B cell (primary cell): ENCODE results near the gene SLC27A5. TPM values are rescaled to one million over a fixed set of nuclear protein-coding genes. Genes with fewer than 3 reads are reported as not detected.

ENCODE experiments used
- ATAC-seq: fragments of 200-7000 bp; cut with Tn5 transposase; one replicate; pipeline ENCODE4 v1.10.0; 2021; ENCODE audit warnings: low read depth, mild to moderate bottlenecking, moderate number of reproducible peaks, moderate library complexity
- CTCF ChIA-PET: fragments of 350-600 bp; sonication (Branson Sonifier 250); formaldehyde crosslinking; loops from one replicate; lab custom pipeline; 2021; ENCODE audit warnings: antibody characterized with exemption, inconsistent platforms; lab: Charles Lee
- POLR2A ChIA-PET: fragments of 350-600 bp; sonication (Branson Sonifier 250); formaldehyde crosslinking; loops from one replicate; lab custom pipeline; 2021; ENCODE audit warnings: antibody characterized with exemption; lab: Charles Lee
- DNase-seq: peaks from one replicate; pipeline ENCODE4 v3.0.0; 2013
- H2AFZ ChIP-seq: 2 replicates; pipeline ENCODE4 v1.6.1; 2012; ENCODE audit warnings: mild to moderate bottlenecking, low read depth, low read length; ENCODE audit not compliant: insufficient read depth, poor library complexity, severe bottlenecking
- H3K27ac ChIP-seq, 2 donors: 1 replicate in 1 of 2; 2 replicates in 1 of 2; pipeline ENCODE4 v1.5.1; 2012 to 2013; ENCODE audit warnings: low read length in 2 of 2, mild to moderate bottlenecking in 2 of 2, moderate library complexity in 1 of 2
- H3K27me3 ChIP-seq, 4 experiments: fragments of 200-600 bp in 1 of 4; sonication (generic) in 1 of 4; replicated peaks in 1 of 4; 1 replicate in 2 of 4; 2 replicates in 2 of 4; pipeline versions ENCODE4 v1.6.1 to v1.7.0; 2013 to 2016; ENCODE audit warnings: low read length in 3 of 4, mild to moderate bottlenecking in 2 of 4, mixed read lengths in 1 of 4, moderate library complexity in 1 of 4; ENCODE audit not compliant: insufficient read depth in 4 of 4, control insufficient read depth in 3 of 4; ENCODE audit errors: control extremely low read depth in 1 of 4
- H3K36me3 ChIP-seq, 2 experiments: replicated peaks in 1 of 2; 1 replicate in 1 of 2; 2 replicates in 1 of 2; pipeline versions ENCODE4 v1.6.1 to v1.7.1; 2013; ENCODE audit warnings: low read length in 1 of 2; ENCODE audit not compliant: insufficient read depth in 2 of 2, control insufficient read depth in 1 of 2; ENCODE audit errors: control extremely low read depth in 1 of 2, extremely low read depth in 1 of 2
- H3K4me1 ChIP-seq, 2 donors: fragments of 200-600 bp in 1 of 2; sonication (generic) in 1 of 2; 1 replicate in 1 of 2; 2 replicates in 1 of 2; pipeline versions ENCODE4 v1.5.1 to v1.6.1; 2013 to 2017; ENCODE audit warnings: low read length in 2 of 2; ENCODE audit not compliant: control insufficient read depth in 2 of 2, insufficient read depth in 2 of 2
- H3K4me2 ChIP-seq: replicated peaks from 2 replicates; pipeline ENCODE3; 2012; ENCODE audit warnings: mild to moderate bottlenecking, low read depth, low read length; ENCODE audit not compliant: poor library complexity, severe bottlenecking
- H3K4me3 ChIP-seq, 5 experiments: fragments of 200-600 bp in 1 of 5; sonication (generic) in 1 of 5; 1 replicate in 3 of 5; 2 replicates in 2 of 5; pipeline versions ENCODE4 v1.5.1 to v1.7.0; 2011 to 2016; ENCODE audit warnings: low read length in 4 of 5, mild to moderate bottlenecking in 4 of 5, low read depth in 2 of 5, control low read depth in 1 of 5, moderate library complexity in 1 of 5; ENCODE audit not compliant: insufficient read depth in 1 of 5; ENCODE audit errors: control extremely low read depth in 1 of 5, extremely low read depth in 1 of 5
- H3K79me2 ChIP-seq: fragments of 200-600 bp; sonication (generic); one replicate; pipeline ENCODE4 v1.6.0; 2016; ENCODE audit warnings: low read length; ENCODE audit not compliant: control insufficient read depth, insufficient read depth
- H3K9ac ChIP-seq: fragments of 200-600 bp; sonication (generic); 2 replicates; pipeline ENCODE4 v1.6.1; 2017; ENCODE audit warnings: mild to moderate bottlenecking, low read length, moderate library complexity
- H3K9me3 ChIP-seq, 3 donors: one replicate each; pipeline versions ENCODE4 v1.6.1 to v1.7.1; 2013; ENCODE audit warnings: low read length in 2 of 3; ENCODE audit not compliant: control insufficient read depth in 2 of 3, insufficient read depth in 1 of 3; ENCODE audit errors: control extremely low read depth in 1 of 3
- H4K20me1 ChIP-seq: 2 replicates; pipeline ENCODE4 v1.6.0; 2012; ENCODE audit warnings: mild to moderate bottlenecking, low read length; ENCODE audit not compliant: insufficient read depth, control insufficient read depth, poor library complexity, severe bottlenecking
- H3K27ac Mint-ChIP-seq: one replicate; pipeline ENCODE4 v1.8.0; 2021; ENCODE audit warnings: mixed read lengths
- H3K27me3 Mint-ChIP-seq: one replicate; pipeline ENCODE4 v1.8.0; 2021; ENCODE audit warnings: mixed read lengths
- H3K4me1 Mint-ChIP-seq: one replicate; pipeline ENCODE4 v1.8.0; 2021; ENCODE audit warnings: mixed read lengths
- H3K4me3 Mint-ChIP-seq: one replicate; pipeline ENCODE4 v1.8.0; 2021; ENCODE audit warnings: mixed read lengths
- H3K9me3 Mint-ChIP-seq: one replicate; pipeline ENCODE4 v1.8.0; 2022; ENCODE audit warnings: mixed read lengths; ENCODE audit not compliant: insufficient read depth
- EZH2 ChIP-seq: IDR thresholded peaks from 2 replicates; pipeline ENCODE4 v1.6.1; 2012; ENCODE audit warnings: borderline replicate concordance, low read depth, mild to moderate bottlenecking, moderate library complexity, low read length; ENCODE audit not compliant: insufficient read depth, poor library complexity, severe bottlenecking
- WGBS: methylation state at CpG from one replicate; pipeline ENCODE4 v1.1.5; 2013; ENCODE audit warnings: missing lambda C conversion rate; ENCODE audit not compliant: insufficient coverage; 5-methylcytosine and 5-hydroxymethylcytosine counted together
- intact Hi-C: fragments of 100-400 bp; cut with micrococcal nuclease; formaldehyde crosslinking; loops from one replicate; pipeline ENCODE4 v1.10.0; 2022
- polyA plus RNA-seq: library from polyadenylated mRNA; depleted of rRNA; stranded (reverse); fragments of >200 nt; gene quantifications from 2 replicates; pipeline ENCODE4 v1.2.3, GENCODE V29; 2012
- total RNA-seq, 2 donors: library from RNA; stranded (reverse); fragments of 120-200 nt in 1 of 2; gene quantifications; 1 replicate in 1 of 2; 2 replicates in 1 of 2; pipeline versions ENCODE4 v1.2.3 to v1.2.4, GENCODE V29; 2013 to 2022
- TF ChIP-seq, protein P1 (sequence below): fragments of 200-600 bp; IDR thresholded peaks from one replicate; pipeline ENCODE4 v1.8.0; 2022; ENCODE audit warnings: antibody characterized with exemption, mild to moderate bottlenecking

Gene SLC27A5
- total and polyA plus RNA-seq, 2 donors (not counting 1 experiment from before 2014, with no cell fraction given) = 8.9 to 11.8 TPM

DNA sequence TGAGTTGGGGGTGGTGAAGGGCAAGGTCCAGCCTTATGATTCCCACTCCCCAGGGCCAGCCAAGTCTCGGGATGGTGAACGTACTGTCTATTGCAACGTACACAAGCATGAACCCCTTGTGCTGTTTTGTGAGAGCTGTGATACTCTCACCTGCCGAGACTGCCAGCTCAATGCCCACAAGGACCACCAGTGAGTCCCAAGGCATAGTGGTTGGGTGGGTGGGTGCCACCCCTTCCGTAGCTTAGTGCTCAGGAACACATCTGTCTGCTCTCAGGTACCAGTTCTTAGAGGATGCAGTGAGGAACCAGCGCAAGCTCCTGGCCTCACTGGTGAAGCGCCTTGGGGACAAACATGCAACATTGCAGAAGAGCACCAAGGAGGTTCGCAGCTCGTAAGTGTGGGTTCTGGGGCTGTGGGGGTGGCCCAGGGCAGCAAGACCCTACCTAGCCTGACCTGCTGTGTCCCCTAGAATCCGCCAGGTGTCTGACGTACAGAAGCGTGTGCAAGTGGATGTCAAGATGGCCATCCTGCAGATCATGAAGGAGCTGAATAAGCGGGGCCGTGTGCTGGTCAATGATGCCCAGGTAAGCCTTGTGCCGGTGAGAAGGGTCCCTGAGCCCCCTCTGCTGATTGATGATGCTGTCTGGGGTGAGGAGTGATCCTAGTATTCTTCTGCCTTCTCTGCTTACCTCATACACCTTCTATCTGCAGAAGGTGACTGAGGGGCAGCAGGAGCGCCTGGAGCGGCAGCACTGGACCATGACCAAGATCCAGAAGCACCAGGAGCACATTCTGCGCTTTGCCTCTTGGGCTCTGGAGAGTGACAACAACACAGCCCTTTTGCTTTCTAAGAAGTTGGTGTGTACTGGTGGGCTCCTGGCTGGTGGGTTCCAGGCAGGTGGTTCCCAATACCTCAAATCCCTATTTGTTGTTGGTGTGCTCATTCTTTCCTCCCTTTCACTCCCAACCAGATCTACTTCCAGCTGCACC is 35.8 kb upstream of the SLC27A5 start:
- DNase-seq (peak; percentile 24), ATAC-seq (no peak)
- Histone ChIP-seq H3K9ac (no peak overlapping the region), H4K20me1 (peaks cover 70% of the 10 kb centered on the region), H3K27ac (no peak overlapping the region), H3K9me3 (no peaks in the 10 kb centered on the region), H3K36me3 (peaks cover 1 to 70% of the 10 kb centered on the region in 2 experiments), H3K4me3 (no peak overlapping the region), H3K4me1 (peaks cover 17 to 31% of the 10 kb centered on the region in 2 donors), H3K27me3 (peaks cover 0 to 3% (median 0%) of the 10 kb centered on the region in 4 experiments), H3K4me2 (no peak overlapping the region), H2AFZ (no peak overlapping the region), H3K79me2 (peaks cover 49% of the 10 kb centered on the region)
- ChIA-PET POLR2A (interaction anchor here (1.3 kb wide), 1 partner anchor 28 kb away, joined by 3 read pairs; the partner anchor contains the start of gene ZBTB45), CTCF (no interaction called here)
- no peak overlapping the region for H3K4me3 Mint-ChIP-seq
- TF ChIP-seq, protein P1, sequence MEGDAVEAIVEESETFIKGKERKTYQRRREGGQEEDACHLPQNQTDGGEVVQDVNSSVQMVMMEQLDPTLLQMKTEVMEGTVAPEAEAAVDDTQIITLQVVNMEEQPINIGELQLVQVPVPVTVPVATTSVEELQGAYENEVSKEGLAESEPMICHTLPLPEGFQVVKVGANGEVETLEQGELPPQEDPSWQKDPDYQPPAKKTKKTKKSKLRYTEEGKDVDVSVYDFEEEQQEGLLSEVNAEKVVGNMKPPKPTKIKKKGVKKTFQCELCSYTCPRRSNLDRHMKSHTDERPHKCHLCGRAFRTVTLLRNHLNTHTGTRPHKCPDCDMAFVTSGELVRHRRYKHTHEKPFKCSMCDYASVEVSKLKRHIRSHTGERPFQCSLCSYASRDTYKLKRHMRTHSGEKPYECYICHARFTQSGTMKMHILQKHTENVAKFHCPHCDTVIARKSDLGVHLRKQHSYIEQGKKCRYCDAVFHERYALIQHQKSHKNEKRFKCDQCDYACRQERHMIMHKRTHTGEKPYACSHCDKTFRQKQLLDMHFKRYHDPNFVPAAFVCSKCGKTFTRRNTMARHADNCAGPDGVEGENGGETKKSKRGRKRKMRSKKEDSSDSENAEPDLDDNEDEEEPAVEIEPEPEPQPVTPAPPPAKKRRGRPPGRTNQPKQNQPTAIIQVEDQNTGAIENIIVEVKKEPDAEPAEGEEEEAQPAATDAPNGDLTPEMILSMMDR = no peak
- TF ChIP-seq EZH2 = no peak
- intact Hi-C loops = no loop called here
- H3K27me3 Mint-ChIP-seq = peaks cover 7% of the 10 kb centered on the region
- no peaks in the 10 kb centered on the region for H3K9me3 Mint-ChIP-seq
- H3K4me1 Mint-ChIP-seq = peaks cover 30% of the 10 kb centered on the region
- WGBS = 93% methylated on average over 15 of the region's 18 CpGs
- H3K27ac Mint-ChIP-seq = peak overlapping the region; percentile 41
